Kidney (tissue), 14 donors: ENCODE measurements around the gene TMEM178B. TPM values are rescaled to one million over a fixed set of nuclear protein-coding genes. Genes with fewer than 3 reads are reported as not detected.

Experiments used
- DNase-seq, 5 donors: peaks; one replicate each; pipeline ENCODE4 v3.0.0-alpha.2; 2013 to 2020
- FAIRE-seq: peaks from 2 replicates; lab custom pipeline; 2012; peaks lifted over from hg19 to GRCh38; lab: Jason Lieb, UNC
- H3K27ac ChIP-seq, 2 donors: one replicate each; pipeline ENCODE4 v1.7.0; 2013; ENCODE audit warnings: low read depth in 2 of 2, low read length in 2 of 2, inconsistent platforms in 1 of 2
- H3K27me3 ChIP-seq: one replicate; pipeline ENCODE4 v1.7.1; 2013; ENCODE audit warnings: low read length, inconsistent platforms; ENCODE audit not compliant: control insufficient read depth, insufficient read depth
- H3K36me3 ChIP-seq, 3 donors: one replicate each; pipeline versions ENCODE4 v1.7.0 to v1.7.1; 2013; ENCODE audit warnings: low read length in 3 of 3, control low read depth in 1 of 3, inconsistent platforms in 1 of 3; ENCODE audit not compliant: insufficient read depth in 3 of 3, control insufficient read depth in 2 of 3
- H3K4me1 ChIP-seq, 3 donors: one replicate each; pipeline versions ENCODE4 v1.7.0 to v1.7.1; 2013; ENCODE audit warnings: low read length in 3 of 3, inconsistent platforms in 1 of 3, low read depth in 1 of 3; ENCODE audit not compliant: control insufficient read depth in 2 of 3, insufficient read depth in 2 of 3
- H3K4me3 ChIP-seq, 3 donors: one replicate each; pipeline versions ENCODE4 v1.7.0 to v1.8.1; 2013; ENCODE audit warnings: low read length in 3 of 3, control low read depth in 1 of 3, inconsistent platforms in 1 of 3
- H3K9ac ChIP-seq, 3 donors: one replicate each; pipeline versions ENCODE4 v1.7.0 to v1.7.1; 2013; ENCODE audit warnings: low read length in 3 of 3, control low read depth in 1 of 3, inconsistent platforms in 1 of 3
- H3K9me3 ChIP-seq, 3 donors: one replicate each; pipeline versions ENCODE4 v1.7.0 to v1.7.1; 2013; ENCODE audit warnings: low read length in 3 of 3, control low read depth in 1 of 3, inconsistent platforms in 1 of 3; ENCODE audit not compliant: control insufficient read depth in 2 of 3, insufficient read depth in 1 of 3
- CTCF ChIP-seq: IDR thresholded peaks from 3 replicates; pipeline ENCODE4 v1.5.1; 2012; ENCODE audit warnings: mild to moderate bottlenecking, moderate library complexity, borderline replicate concordance; ENCODE audit not compliant: insufficient read depth; ENCODE audit errors: extremely low read depth
- intact Hi-C: fragments of 100-400 bp; cut with DNase I; formaldehyde crosslinking; loops from one replicate; pipeline ENCODE4 v1.11.1; 2022
- polyA plus RNA-seq: library from polyadenylated mRNA; stranded (reverse); fragments of 350-450 nt; fragmentation: Illumina TruSeq; extraction: RNeasy Lipid Tissue Mini Kit (QIAGEN cat#74804); gene quantifications from one replicate; pipeline ENCODE4 v1.2.3, GENCODE V29; 2014; ENCODE audit warnings: low read depth, low replicate concordance; ENCODE audit not compliant: insufficient read depth
- total RNA-seq: library from RNA; stranded (reverse); fragmentation: NEBNext Ultra II Directional; extraction: Animal tissue kit (Norgen Biotek cat#: 25700); gene quantifications from one replicate; pipeline ENCODE4 v1.2.1, GENCODE V29; 2021
- donor health status: control.
- donor health status: control.
- donor health status: control.
- donor health status: control.
- donor health status: control.
- donor health status: DM: yes; HTN: yes; CAD: no.
- donor health status: Normal renal cell carcinoma (clear cell type).

The TMEM178B gene
- total and polyA plus RNA-seq, 2 donors from 2014 or later: 0.58 to 20.0 TPM

DNA sequence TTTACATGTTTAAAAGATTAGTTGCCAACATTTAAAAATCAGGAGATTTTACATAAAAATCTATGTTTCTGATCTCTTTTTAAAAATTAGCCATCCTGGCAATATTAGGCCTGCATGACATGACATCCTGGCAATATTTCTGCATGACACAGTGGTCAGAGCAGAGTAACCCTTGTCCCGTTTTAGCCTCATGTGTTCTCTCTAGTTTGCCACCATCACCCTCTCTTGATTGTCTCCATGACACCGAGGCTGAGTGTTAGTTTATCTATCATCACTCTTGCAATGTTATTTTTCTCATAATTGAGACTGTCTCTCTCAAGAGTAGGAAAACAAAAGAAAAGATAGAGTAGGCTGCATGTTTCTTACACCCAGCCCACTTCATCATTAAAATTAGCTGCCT, 287.6 kb downstream of the TMEM178B start:
- H3K27ac ChIP-seq: no peak overlapping the region
- FAIRE-seq: no peak
- H3K4me1 ChIP-seq: peaks cover 0 to 4% (median 2%) of the 10 kb centered on the region in 3 donors
- H3K4me3 ChIP-seq: no peak overlapping the region
- no peaks in the 10 kb centered on the region for H3K27me3 ChIP-seq
- H3K9me3 ChIP-seq: no peaks in the 10 kb centered on the region
- no peak overlapping the region for H3K9ac ChIP-seq
- TF ChIP-seq CTCF: no peak
- DNase-seq: no peak
- H3K36me3 ChIP-seq: no peaks in the 10 kb centered on the region
- intact Hi-C loops: no loop called here

GRCh38 chr7:141361960-141362359, 288.1 kb downstream of the TMEM178B start:
- no peak for TF ChIP-seq CTCF
- Histone ChIP-seq H3K9me3 (no peaks in the 10 kb centered on the region), H3K27ac (no peak overlapping the region), H3K4me3 (no peak overlapping the region), H3K4me1 (peaks cover 0 to 5% (median 2%) of the 10 kb centered on the region in 3 donors), H3K27me3 (no peaks in the 10 kb centered on the region), H3K36me3 (no peaks in the 10 kb centered on the region), H3K9ac (no peak overlapping the region)
- intact Hi-C loops: no loop called here
- no peak for FAIRE-seq
- no peak for DNase-seq

DNA sequence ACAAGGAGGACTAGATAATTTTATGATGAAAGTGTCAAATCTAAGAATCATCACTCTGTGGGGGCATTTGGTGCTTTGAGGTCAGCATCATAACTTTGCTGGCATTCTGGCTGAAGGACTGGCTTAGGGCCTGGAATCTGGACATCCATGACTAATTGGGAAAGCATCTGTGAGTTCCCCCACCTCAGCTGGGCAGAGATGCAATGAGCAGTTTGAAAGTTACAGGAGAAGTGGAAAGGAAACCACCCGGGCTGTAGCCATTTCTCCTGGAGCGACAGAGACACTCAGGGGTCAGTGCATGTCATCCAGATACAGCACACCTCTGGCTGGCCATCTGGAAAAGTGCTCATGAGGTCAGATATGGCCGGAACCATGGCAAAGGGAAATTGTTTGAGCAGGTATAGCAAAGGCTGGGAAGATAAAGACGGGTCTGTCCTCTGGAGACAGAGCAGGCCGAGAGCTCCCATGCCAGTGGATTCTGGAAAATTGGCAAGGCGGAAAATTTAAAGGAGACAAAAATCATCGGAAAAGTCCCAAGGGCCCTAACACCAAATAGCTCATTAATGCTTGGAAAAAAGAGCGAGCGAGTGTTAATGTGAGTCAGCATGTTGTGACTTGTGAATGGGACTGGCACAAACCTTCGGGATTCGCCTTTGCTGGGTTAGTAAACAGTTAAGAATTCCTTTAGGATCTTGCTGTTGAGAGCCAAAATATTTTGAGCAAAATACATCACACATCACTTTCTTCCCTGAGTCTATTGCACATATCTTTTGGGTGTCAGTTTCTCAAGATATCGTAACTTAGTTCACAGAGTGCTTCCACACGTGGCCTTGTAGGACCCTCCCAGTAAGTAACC, 288.9 kb downstream of the TMEM178B start:
- Histone ChIP-seq H3K9me3 (no peaks in the 10 kb centered on the region), H3K36me3 (no peaks in the 10 kb centered on the region), H3K4me1 (peaks cover 0 to 5% (median 2%) of the 10 kb centered on the region in 3 donors), H3K4me3 (no peak overlapping the region), H3K27ac (no peak overlapping the region), H3K9ac (no peak overlapping the region), H3K27me3 (no peaks in the 10 kb centered on the region)
- intact Hi-C loops: no loop called here
- DNase-seq (no peak), FAIRE-seq (no peak)
- TF ChIP-seq CTCF: no peak
